Measurements from ENCODE around the gene ADAMTS6. TPM values are rescaled to one million over a fixed set of nuclear protein-coding genes. Genes with fewer than 3 reads are reported as not detected.

The ADAMTS6 gene
- total RNA-seq, 1 experiment from 2014 or later = 2.8 TPM

DNA sequence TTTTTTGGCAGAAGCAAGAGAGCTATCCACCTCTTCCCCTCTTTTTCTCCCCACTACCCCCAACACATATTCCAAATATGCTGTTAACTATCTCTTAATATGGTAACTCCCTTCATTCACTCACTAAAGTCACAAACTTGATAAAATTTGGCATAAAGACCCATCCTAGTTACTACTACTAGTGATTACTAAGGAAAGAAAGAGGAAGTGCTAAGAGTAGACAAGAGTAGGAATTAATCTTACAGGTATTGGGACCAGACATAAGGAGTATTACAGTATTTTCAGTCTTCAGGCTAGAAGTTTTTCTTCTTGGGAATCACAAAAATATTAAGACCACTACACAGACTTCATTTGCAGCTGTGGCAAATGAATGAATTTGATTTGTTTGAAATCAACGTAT, 2.2 kb downstream of the ADAMTS6 start:
- no peak for ATAC-seq
- H3K4me3 Mint-ChIP-seq = no peak overlapping the region
- TF ChIP-seq, protein P1, sequence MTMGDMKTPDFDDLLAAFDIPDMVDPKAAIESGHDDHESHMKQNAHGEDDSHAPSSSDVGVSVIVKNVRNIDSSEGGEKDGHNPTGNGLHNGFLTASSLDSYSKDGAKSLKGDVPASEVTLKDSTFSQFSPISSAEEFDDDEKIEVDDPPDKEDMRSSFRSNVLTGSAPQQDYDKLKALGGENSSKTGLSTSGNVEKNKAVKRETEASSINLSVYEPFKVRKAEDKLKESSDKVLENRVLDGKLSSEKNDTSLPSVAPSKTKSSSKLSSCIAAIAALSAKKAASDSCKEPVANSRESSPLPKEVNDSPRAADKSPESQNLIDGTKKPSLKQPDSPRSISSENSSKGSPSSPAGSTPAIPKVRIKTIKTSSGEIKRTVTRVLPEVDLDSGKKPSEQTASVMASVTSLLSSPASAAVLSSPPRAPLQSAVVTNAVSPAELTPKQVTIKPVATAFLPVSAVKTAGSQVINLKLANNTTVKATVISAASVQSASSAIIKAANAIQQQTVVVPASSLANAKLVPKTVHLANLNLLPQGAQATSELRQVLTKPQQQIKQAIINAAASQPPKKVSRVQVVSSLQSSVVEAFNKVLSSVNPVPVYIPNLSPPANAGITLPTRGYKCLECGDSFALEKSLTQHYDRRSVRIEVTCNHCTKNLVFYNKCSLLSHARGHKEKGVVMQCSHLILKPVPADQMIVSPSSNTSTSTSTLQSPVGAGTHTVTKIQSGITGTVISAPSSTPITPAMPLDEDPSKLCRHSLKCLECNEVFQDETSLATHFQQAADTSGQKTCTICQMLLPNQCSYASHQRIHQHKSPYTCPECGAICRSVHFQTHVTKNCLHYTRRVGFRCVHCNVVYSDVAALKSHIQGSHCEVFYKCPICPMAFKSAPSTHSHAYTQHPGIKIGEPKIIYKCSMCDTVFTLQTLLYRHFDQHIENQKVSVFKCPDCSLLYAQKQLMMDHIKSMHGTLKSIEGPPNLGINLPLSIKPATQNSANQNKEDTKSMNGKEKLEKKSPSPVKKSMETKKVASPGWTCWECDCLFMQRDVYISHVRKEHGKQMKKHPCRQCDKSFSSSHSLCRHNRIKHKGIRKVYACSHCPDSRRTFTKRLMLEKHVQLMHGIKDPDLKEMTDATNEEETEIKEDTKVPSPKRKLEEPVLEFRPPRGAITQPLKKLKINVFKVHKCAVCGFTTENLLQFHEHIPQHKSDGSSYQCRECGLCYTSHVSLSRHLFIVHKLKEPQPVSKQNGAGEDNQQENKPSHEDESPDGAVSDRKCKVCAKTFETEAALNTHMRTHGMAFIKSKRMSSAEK (CRISPR knock-in tag; IDR thresholded peaks at IDR 0.05; ENCODE audit: borderline replicate concordance) = no peak
- TF ChIP-seq RELA (CRISPR knock-in tag; IDR thresholded peaks at IDR 0.05; ENCODE audit: borderline replicate concordance) = no peak
- TF ChIP-seq, protein P2, sequence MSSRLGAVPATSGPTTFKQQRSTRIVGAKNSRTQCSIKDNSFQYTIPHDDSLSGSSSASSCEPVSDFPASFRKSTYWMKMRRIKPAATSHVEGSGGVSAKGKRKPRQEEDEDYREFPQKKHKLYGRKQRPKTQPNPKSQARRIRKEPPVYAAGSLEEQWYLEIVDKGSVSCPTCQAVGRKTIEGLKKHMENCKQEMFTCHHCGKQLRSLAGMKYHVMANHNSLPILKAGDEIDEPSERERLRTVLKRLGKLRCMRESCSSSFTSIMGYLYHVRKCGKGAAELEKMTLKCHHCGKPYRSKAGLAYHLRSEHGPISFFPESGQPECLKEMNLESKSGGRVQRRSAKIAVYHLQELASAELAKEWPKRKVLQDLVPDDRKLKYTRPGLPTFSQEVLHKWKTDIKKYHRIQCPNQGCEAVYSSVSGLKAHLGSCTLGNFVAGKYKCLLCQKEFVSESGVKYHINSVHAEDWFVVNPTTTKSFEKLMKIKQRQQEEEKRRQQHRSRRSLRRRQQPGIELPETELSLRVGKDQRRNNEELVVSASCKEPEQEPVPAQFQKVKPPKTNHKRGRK (CRISPR knock-in tag; IDR thresholded peaks at IDR 0.05; ENCODE audit: borderline replicate concordance) = no peak
- TF ChIP-seq, protein P3, sequence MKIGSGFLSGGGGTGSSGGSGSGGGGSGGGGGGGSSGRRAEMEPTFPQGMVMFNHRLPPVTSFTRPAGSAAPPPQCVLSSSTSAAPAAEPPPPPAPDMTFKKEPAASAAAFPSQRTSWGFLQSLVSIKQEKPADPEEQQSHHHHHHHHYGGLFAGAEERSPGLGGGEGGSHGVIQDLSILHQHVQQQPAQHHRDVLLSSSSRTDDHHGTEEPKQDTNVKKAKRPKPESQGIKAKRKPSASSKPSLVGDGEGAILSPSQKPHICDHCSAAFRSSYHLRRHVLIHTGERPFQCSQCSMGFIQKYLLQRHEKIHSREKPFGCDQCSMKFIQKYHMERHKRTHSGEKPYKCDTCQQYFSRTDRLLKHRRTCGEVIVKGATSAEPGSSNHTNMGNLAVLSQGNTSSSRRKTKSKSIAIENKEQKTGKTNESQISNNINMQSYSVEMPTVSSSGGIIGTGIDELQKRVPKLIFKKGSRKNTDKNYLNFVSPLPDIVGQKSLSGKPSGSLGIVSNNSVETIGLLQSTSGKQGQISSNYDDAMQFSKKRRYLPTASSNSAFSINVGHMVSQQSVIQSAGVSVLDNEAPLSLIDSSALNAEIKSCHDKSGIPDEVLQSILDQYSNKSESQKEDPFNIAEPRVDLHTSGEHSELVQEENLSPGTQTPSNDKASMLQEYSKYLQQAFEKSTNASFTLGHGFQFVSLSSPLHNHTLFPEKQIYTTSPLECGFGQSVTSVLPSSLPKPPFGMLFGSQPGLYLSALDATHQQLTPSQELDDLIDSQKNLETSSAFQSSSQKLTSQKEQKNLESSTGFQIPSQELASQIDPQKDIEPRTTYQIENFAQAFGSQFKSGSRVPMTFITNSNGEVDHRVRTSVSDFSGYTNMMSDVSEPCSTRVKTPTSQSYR (CRISPR knock-in tag; IDR thresholded peaks at IDR 0.05) = no peak
- no peak for TF ChIP-seq ZNF317 (CRISPR knock-in tag; IDR thresholded peaks at IDR 0.05; ENCODE audit: borderline replicate concordance, low read depth)
- TF ChIP-seq EMX1 (CRISPR knock-in tag; IDR thresholded peaks at IDR 0.05) = no peak
- TF ChIP-seq ELF4 (CRISPR knock-in tag; IDR thresholded peaks at IDR 0.05; ENCODE audit: low read depth) = no peak
- TF ChIP-seq, protein P4, sequence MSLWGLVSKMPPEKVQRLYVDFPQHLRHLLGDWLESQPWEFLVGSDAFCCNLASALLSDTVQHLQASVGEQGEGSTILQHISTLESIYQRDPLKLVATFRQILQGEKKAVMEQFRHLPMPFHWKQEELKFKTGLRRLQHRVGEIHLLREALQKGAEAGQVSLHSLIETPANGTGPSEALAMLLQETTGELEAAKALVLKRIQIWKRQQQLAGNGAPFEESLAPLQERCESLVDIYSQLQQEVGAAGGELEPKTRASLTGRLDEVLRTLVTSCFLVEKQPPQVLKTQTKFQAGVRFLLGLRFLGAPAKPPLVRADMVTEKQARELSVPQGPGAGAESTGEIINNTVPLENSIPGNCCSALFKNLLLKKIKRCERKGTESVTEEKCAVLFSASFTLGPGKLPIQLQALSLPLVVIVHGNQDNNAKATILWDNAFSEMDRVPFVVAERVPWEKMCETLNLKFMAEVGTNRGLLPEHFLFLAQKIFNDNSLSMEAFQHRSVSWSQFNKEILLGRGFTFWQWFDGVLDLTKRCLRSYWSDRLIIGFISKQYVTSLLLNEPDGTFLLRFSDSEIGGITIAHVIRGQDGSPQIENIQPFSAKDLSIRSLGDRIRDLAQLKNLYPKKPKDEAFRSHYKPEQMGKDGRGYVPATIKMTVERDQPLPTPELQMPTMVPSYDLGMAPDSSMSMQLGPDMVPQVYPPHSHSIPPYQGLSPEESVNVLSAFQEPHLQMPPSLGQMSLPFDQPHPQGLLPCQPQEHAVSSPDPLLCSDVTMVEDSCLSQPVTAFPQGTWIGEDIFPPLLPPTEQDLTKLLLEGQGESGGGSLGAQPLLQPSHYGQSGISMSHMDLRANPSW (CRISPR knock-in tag; conservative IDR thresholded peaks at IDR 0.05; ENCODE audit: low read depth) = no peak
- TF ChIP-seq ZNF138 (CRISPR knock-in tag; conservative IDR thresholded peaks at IDR 0.05) = no peak
- no peak for TF ChIP-seq NR2C2 (CRISPR knock-in tag; IDR thresholded peaks at IDR 0.05)
- TF ChIP-seq CREM (CRISPR knock-in tag; IDR thresholded peaks at IDR 0.05) = no peak
- TF ChIP-seq MYBL2 (CRISPR knock-in tag; IDR thresholded peaks at IDR 0.05) = no peak
- no peak for TF ChIP-seq GRHL2 (CRISPR knock-in tag; IDR thresholded peaks at IDR 0.05; ENCODE audit: insufficient replicate concordance, severe bottlenecking)
- TF ChIP-seq JAZF1 (CRISPR knock-in tag; IDR thresholded peaks at IDR 0.05) = no peak
- TF ChIP-seq, protein P5, sequence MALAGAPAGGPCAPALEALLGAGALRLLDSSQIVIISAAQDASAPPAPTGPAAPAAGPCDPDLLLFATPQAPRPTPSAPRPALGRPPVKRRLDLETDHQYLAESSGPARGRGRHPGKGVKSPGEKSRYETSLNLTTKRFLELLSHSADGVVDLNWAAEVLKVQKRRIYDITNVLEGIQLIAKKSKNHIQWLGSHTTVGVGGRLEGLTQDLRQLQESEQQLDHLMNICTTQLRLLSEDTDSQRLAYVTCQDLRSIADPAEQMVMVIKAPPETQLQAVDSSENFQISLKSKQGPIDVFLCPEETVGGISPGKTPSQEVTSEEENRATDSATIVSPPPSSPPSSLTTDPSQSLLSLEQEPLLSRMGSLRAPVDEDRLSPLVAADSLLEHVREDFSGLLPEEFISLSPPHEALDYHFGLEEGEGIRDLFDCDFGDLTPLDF (CRISPR knock-in tag; IDR thresholded peaks at IDR 0.05) = no peak
- no peak for TF ChIP-seq ZNF396 (CRISPR knock-in tag; IDR thresholded peaks at IDR 0.05; ENCODE audit: borderline replicate concordance)
- TF ChIP-seq, protein P6, sequence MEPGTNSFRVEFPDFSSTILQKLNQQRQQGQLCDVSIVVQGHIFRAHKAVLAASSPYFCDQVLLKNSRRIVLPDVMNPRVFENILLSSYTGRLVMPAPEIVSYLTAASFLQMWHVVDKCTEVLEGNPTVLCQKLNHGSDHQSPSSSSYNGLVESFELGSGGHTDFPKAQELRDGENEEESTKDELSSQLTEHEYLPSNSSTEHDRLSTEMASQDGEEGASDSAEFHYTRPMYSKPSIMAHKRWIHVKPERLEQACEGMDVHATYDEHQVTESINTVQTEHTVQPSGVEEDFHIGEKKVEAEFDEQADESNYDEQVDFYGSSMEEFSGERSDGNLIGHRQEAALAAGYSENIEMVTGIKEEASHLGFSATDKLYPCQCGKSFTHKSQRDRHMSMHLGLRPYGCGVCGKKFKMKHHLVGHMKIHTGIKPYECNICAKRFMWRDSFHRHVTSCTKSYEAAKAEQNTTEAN (CRISPR knock-in tag; IDR thresholded peaks at IDR 0.05) = no peak
- TF ChIP-seq, protein P7, sequence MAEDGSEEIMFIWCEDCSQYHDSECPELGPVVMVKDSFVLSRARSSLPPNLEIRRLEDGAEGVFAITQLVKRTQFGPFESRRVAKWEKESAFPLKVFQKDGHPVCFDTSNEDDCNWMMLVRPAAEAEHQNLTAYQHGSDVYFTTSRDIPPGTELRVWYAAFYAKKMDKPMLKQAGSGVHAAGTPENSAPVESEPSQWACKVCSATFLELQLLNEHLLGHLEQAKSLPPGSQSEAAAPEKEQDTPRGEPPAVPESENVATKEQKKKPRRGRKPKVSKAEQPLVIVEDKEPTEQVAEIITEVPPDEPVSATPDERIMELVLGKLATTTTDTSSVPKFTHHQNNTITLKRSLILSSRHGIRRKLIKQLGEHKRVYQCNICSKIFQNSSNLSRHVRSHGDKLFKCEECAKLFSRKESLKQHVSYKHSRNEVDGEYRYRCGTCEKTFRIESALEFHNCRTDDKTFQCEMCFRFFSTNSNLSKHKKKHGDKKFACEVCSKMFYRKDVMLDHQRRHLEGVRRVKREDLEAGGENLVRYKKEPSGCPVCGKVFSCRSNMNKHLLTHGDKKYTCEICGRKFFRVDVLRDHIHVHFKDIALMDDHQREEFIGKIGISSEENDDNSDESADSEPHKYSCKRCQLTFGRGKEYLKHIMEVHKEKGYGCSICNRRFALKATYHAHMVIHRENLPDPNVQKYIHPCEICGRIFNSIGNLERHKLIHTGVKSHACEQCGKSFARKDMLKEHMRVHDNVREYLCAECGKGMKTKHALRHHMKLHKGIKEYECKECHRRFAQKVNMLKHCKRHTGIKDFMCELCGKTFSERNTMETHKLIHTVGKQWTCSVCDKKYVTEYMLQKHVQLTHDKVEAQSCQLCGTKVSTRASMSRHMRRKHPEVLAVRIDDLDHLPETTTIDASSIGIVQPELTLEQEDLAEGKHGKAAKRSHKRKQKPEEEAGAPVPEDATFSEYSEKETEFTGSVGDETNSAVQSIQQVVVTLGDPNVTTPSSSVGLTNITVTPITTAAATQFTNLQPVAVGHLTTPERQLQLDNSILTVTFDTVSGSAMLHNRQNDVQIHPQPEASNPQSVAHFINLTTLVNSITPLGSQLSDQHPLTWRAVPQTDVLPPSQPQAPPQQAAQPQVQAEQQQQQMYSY (CRISPR knock-in tag; IDR thresholded peaks at IDR 0.05) = no peak
- TF ChIP-seq NFATC4 (CRISPR knock-in tag; IDR thresholded peaks at IDR 0.05) = no peak
- no peak for TF ChIP-seq TEAD4 (CRISPR knock-in tag; IDR thresholded peaks at IDR 0.05)
- H3K27me3 Mint-ChIP-seq (ENCODE audit: low read depth) = no peaks in the 10 kb centered on the region
- peaks cover 16% of the 10 kb centered on the region for H3K4me1 Mint-ChIP-seq
- ChIA-PET POLR2A (no interaction called here), CTCF (interaction anchor here (0.9 kb wide), 1 partner anchor 669 kb away, joined by 3 read pairs; no protein-coding TSS in a partner anchor)
- no peak overlapping the region for H3K27ac Mint-ChIP-seq
- H3K9me3 Mint-ChIP-seq = no peaks in the 10 kb centered on the region
- no peaks in the 10 kb centered on the region for H3K36me3 Mint-ChIP-seq
- no peak for DNase-seq (ENCODE audit: low spot score)
